ENCODE results near the gene KRTAP19-1.

Gene KRTAP19-1

DNA sequence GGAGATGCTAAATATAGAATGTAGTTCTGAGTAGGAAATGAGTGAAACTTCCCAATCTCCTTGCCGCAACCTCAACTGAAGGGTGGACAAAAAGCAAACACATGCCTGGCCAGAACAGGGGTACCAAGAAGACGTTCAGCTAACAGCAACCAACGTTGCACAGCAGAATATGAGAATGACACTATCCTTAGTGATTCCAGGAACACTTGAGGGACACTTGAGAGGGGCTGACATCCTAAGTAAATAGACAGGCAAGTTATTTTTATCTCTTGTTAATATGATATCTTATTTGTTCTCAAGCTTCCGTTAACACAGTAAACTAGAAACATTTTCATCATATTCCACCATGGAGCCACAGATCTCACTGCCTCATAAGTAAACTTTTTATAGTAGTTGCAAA, 908 bp downstream of the KRTAP19-1 start:
- no peaks in the 10 kb centered on the region for H3K4me1 ChIP-seq

GRCh38 chr21:30478004-30478403, 2.2 kb downstream of the KRTAP19-1 start:
- Histone ChIP-seq H3K36me3 (ENCODE audit: control insufficient read depth, insufficient read depth, low read length) (no peaks in the 10 kb centered on the region), H3K27ac (no peak overlapping the region), H2AFZ (no peak overlapping the region), H3K9me3 (ENCODE audit: control insufficient read depth, low read length) (no peaks in the 10 kb centered on the region), H3K27me3 (ENCODE audit: control insufficient read depth, insufficient read depth, low read length) (no peaks in the 10 kb centered on the region), H3K4me2 (ENCODE audit: low read length) (no peak overlapping the region), H3K4me1 (no peaks in the 10 kb centered on the region), H3K9ac (no peak overlapping the region), H3K79me2 (no peaks in the 10 kb centered on the region), H3K4me3 (ENCODE audit: low read depth, low read length) (no peak overlapping the region)
- TF ChIP-seq CTCF (IDR thresholded peaks at IDR 0.05) = no peak

More for the DNA sequence above, 908 bp downstream of the KRTAP19-1 start:
- Histone ChIP-seq H3K27ac (no peak overlapping the region), H3K4me2 (ENCODE audit: low read length) (no peak overlapping the region), H3K36me3 (ENCODE audit: control insufficient read depth, insufficient read depth, low read length) (no peaks in the 10 kb centered on the region), H3K9ac (no peak overlapping the region), H2AFZ (no peak overlapping the region), H3K79me2 (no peaks in the 10 kb centered on the region), H3K27me3 (ENCODE audit: control insufficient read depth, insufficient read depth, low read length) (no peaks in the 10 kb centered on the region), H3K9me3 (ENCODE audit: control insufficient read depth, low read length) (no peaks in the 10 kb centered on the region), H3K4me3 (ENCODE audit: low read depth, low read length) (no peak overlapping the region)
- no peak for TF ChIP-seq CTCF (IDR thresholded peaks at IDR 0.05)

- TF ChIP-seq CTCF (IDR thresholded peaks at IDR 0.05) = no peak
- Histone ChIP-seq H3K9me3 (ENCODE audit: control insufficient read depth, low read length) (no peaks in the 10 kb centered on the region), H3K4me3 (ENCODE audit: low read depth, low read length) (no peak overlapping the region), H3K27ac (no peak overlapping the region), H3K36me3 (ENCODE audit: control insufficient read depth, insufficient read depth, low read length) (no peaks in the 10 kb centered on the region), H3K4me2 (ENCODE audit: low read length) (no peak overlapping the region), H3K9ac (no peak overlapping the region), H2AFZ (no peak overlapping the region), H3K79me2 (no peaks in the 10 kb centered on the region), H3K4me1 (no peaks in the 10 kb centered on the region), H3K27me3 (ENCODE audit: control insufficient read depth, insufficient read depth, low read length) (no peaks in the 10 kb centered on the region)
Observed at GRCh38 chr21:30468900-30469714, 11.1 kb downstream of the KRTAP19-1 start.

- H3K27ac ChIP-seq = no peak overlapping the region
- no peaks in the 10 kb centered on the region for H3K79me2 ChIP-seq
- H3K9me3 ChIP-seq (ENCODE audit: control insufficient read depth, low read length) = no peaks in the 10 kb centered on the region
- H2AFZ ChIP-seq = no peak overlapping the region
- no peaks in the 10 kb centered on the region for H3K4me1 ChIP-seq
- H3K4me2 ChIP-seq (ENCODE audit: low read length) = no peak overlapping the region
- no peak overlapping the region for H3K4me3 ChIP-seq (ENCODE audit: low read depth, low read length)
- no peak overlapping the region for H3K9ac ChIP-seq
- no peaks in the 10 kb centered on the region for H3K27me3 ChIP-seq (ENCODE audit: control insufficient read depth, insufficient read depth, low read length)
- no peaks in the 10 kb centered on the region for H3K36me3 ChIP-seq (ENCODE audit: control insufficient read depth, insufficient read depth, low read length)
- no peak for TF ChIP-seq CTCF (IDR thresholded peaks at IDR 0.05)
Observed at GRCh38 chr21:30463713-30464112, 16.5 kb downstream of the KRTAP19-1 start.

GRCh38 chr21:30448514-30448913, 31.7 kb downstream of the KRTAP19-1 start:
- no peaks in the 10 kb centered on the region for H3K27me3 ChIP-seq (ENCODE audit: control insufficient read depth, insufficient read depth, low read length)
- H3K9me3 ChIP-seq (ENCODE audit: control insufficient read depth, low read length) = no peaks in the 10 kb centered on the region
- no peaks in the 10 kb centered on the region for H3K79me2 ChIP-seq
- no peak overlapping the region for H3K27ac ChIP-seq
- no peaks in the 10 kb centered on the region for H3K36me3 ChIP-seq (ENCODE audit: control insufficient read depth, insufficient read depth, low read length)
- H3K4me3 ChIP-seq (ENCODE audit: low read depth, low read length) = no peak overlapping the region
- H3K4me1 ChIP-seq = no peaks in the 10 kb centered on the region
- no peak overlapping the region for H3K9ac ChIP-seq
- no peak overlapping the region for H3K4me2 ChIP-seq (ENCODE audit: low read length)
- TF ChIP-seq CTCF (IDR thresholded peaks at IDR 0.05) = no peak
- H2AFZ ChIP-seq = no peak overlapping the region

Measured in parathyroid adenoma (tissue), 2 donors.